Astrocyte of the cerebellum (primary cell): ENCODE data around the gene TOGARAM2.

Experiments
- DNase-seq: peaks from one replicate; pipeline ENCODE4 v3.0.0-alpha.2; 2011; ENCODE audit warnings: low read depth
- H3K4me3 ChIP-seq: 2 replicates; pipeline ENCODE4 v1.5.1; 2011; ENCODE audit warnings: mild to moderate bottlenecking, low read depth, low read length, moderate library complexity
- CTCF ChIP-seq: IDR thresholded peaks from 2 replicates; pipeline ENCODE4 v1.5.1; 2012; ENCODE audit warnings: low read length, low read depth, moderate library complexity, mild to moderate bottlenecking; ENCODE audit errors: missing control alignments
- in situ Hi-C: cut with HindIII; loops from 2 replicates; pipeline ENCODE4 v1.10.0; 2017; ENCODE audit warnings: low sequenced_read_pairs

The TOGARAM2 gene

DNA sequence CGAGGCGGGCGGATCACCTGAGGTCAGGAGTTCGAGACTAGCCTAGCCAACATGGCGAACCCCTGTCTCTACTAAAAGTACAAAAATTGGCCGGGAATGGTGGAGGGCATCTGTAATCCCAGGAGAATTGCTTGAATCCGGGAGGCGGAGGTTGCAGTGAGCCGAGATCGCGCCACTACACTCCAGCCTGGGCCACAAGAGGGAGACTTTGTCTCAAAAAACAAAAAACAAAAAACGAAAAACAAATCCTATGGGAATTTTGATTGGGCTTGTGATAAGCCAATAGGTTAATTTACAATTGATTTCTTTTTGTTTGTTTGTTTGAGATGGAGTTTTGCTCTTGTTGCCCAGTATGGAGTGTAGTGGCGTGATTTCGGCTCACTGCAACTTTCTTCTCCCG lies 24.2 kb upstream of the TOGARAM2 start:
- TF ChIP-seq CTCF, result peak; percentile 31
- DNase-seq, result no peak
- H3K4me3 ChIP-seq, result no peak overlapping the region
- in situ Hi-C loops, result loop anchor here (10.0 kb wide), 1 partner anchor 238 kb away; no protein-coding TSS in a partner anchor

DNA sequence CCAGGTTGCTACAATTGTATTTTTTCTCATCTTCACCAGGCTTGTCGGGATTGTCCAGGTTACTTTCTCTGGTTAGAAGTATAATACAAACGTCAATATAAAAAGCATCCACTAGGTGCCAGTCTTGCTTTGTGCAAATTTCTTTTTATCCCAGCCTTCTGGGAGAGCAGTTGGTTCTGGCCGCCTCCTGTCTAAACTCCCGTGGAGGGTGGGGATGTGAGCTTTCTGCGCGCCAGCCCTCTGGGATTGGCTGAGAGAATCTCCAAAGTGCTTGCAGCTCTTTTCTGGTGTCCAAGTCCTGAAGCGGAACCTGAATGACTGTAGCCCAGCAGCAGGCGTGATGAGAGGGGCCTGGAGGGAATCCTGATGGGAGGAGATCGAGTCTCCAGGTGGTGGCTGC lies 22.4 kb upstream of the TOGARAM2 start:
- H3K4me3 ChIP-seq, result no peak overlapping the region
- in situ Hi-C loops, result loop anchor here (10.0 kb wide), 1 partner anchor 236 kb away; no protein-coding TSS in a partner anchor
- TF ChIP-seq CTCF, result peak; percentile 58
- DNase-seq, result peak; percentile 72

- TF ChIP-seq CTCF, result no peak
- DNase-seq, result no peak
- in situ Hi-C loops, result no loop called here
- no peak overlapping the region for H3K4me3 ChIP-seq
Observed at GRCh38 chr2:28960401-28960800, 20.7 kb upstream of the TOGARAM2 start.

- in situ Hi-C loops, result no loop called here
- no peak for TF ChIP-seq CTCF
- no peak for DNase-seq
- no peak overlapping the region for H3K4me3 ChIP-seq
Observed at GRCh38 chr2:28962505-28962904, 18.6 kb upstream of the TOGARAM2 start.

GRCh38 chr2:28970464-28971160 lies 10.5 kb upstream of the TOGARAM2 start:
- in situ Hi-C loops, result no loop called here
- no peak for DNase-seq
- no peak overlapping the region for H3K4me3 ChIP-seq
- TF ChIP-seq CTCF, result no peak

DNA sequence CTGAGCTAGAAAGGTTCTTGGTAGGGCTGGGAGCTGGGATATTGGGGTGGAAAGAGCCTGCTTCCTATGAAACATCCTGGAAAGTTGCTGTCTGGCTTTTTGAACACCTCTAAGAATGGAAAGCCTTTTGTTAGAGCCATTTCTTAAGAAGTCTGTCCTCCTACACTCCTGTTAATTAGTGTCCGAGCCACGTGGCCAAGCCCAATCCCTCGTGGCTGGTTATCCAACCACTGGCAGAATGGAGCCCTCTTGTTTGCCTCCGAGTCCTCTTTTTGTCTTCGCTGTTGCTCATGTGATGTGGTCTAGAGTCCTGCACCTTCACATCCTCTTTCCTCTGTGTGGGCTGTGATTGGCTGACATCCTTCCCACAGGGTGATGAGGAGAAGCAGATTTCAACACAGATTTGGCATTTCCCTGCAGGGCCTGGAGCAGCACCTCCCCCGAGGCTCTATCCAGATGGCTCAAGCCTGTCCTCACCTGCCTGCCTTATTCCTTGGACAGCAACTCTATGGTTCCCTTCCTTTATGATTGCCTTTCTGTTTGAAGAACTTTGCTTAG lies 8.2 kb upstream of the TOGARAM2 start:
- no peak overlapping the region for H3K4me3 ChIP-seq
- no peak for TF ChIP-seq CTCF
- in situ Hi-C loops, result no loop called here
- no peak for DNase-seq
